GM19238 (cell line): ENCODE results near the gene GADD45A.

Source experiments
- DNase-seq: peaks from one replicate; pipeline ENCODE4 v3.0.0; 2011; ENCODE audit warnings: low spot score; ENCODE audit not compliant: insufficient read length

The GADD45A gene

DNA sequence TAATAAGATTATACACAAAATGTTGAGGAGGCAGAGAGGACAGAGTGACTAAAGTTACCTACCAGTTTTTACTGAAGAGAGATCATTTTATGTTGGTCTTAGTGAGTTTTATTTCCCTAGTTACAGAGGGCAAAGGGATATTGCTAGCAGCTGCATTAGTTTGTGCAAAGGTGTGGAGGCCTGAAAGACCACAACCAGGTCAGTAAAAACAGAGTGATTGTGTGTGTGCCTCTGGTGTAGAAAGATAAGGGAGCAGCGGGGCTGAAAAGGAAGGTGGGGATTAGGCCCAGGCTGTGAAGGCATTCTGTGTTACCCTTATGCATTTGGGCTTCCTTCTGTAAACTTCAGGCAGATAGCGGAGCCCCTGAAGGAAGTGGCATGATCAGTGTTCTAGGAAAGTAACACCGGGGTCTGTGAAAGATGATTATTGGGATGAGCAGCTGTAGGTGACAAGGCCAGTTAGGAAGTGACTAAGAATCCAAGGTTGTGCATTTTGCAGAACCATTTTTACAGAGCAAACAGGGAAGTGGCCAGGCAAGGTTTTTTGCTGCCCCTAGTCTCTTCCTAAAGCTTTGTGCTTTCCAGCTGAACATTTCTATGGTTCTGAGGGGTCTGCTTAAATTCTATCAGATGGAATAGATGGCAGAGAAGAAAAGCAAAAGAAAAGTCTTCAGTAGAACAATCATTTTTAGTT is 3.7 kb downstream of the GADD45A start:
- DNase-seq = no peak

DNA sequence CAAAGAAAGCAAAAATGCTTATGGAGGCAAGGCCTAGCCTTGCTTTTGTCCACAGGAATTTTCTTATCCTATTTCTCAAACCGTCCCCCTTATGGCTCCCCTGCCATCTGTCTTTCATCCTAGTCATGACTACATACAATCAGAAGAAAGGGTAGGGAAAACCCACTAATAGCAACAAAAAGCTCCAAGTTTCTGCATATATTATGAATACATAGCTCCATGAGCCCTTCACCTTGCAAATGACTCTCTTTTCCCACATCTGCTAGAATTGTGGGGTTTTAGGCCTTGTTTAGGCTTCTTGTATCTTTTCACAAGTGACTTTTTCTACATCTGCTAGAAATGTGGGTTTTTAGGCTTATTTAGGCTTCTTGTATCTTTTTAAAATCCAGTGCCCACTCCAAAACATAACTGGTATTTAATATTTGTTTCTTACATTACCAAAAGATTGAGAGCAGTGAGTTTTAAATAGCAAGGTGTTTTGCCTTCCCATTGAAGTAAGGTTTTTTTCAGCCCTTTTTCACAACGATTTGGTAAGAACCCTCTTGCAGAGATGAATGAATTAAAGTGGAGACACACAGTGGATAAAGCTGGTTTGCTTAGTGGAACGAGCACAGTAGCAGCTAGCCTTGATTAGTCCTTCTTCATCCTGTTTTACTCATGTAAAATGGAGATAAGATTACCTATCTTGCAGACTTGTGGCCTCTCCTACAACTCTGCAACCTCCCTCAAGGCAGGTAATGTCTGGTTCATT is 4.4 kb downstream of the GADD45A start:
- DNase-seq = no peak

DNA sequence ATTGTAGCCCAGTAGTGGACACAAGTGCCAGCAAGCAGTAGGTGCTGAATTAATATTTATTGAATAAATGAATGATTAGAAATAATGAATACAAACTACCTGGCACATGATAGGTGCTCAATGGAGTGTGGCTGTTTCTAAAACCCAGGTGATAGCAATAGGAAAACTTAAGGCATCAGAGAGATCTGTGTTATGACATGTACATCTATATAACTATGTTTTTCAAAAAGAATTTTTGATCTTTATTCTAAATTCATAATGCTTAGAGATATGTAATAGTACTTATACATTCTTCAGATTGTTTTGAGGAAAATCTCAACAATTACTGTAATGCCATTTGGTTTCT is 5.0 kb downstream of the GADD45A start:
- DNase-seq = no peak

DNA sequence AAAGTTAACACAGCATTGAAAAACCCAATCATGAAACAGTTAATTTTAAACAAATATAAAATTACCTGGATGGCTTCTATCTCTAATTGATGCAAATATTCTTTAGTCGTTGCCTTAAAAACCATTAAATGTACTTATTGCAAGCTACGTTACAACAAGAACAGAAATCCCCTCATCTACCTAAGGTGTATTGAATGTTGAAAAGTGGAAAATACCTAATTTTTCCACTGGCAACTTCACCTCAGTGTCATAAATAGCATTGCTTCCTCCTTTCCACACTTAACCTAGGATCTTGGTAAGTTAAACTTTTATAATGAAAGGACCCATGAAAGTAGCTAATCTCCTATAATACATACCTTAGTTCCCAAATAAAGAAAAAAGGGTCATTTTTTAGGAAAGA is 5.4 kb downstream of the GADD45A start:
- DNase-seq = no peak

DNA sequence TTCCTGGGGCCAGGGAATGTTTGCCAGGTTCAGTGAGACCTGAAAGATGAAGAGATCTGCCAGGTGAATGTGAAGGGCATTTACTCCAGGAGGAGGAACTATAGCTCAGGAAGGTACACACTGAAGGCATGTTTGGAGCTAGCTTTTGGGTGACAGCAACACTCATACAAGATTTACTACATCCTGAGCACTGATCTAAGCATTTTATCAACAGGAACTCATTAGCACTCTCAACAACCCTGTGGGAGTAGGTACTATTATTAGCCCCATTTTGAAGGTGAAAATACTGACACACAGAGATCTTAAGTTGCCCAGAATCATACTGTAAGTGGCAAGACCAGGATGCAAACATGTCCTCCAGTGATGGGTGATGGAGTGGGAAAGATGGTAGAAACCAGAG is 6.7 kb downstream of the GADD45A start:
- no peak for DNase-seq

DNA sequence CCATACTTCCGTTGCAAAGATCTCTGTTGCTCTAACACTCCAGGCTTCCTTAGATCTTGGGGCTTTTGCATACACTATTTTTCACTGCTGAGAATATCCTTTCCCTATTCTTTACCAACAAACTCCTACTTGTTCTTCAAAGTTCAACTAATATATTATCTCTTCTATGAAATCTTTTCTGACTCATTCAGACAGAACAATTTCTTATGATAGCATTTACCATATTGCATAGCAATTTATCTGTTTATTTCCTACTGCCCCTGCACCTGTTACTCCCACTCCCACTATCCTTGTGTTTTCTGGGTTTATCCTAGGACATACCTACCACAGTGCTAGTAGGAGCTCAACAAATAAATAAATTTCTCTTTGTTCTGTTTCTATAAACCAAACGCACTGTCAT is 11.0 kb downstream of the GADD45A start:
- no peak for DNase-seq

DNA sequence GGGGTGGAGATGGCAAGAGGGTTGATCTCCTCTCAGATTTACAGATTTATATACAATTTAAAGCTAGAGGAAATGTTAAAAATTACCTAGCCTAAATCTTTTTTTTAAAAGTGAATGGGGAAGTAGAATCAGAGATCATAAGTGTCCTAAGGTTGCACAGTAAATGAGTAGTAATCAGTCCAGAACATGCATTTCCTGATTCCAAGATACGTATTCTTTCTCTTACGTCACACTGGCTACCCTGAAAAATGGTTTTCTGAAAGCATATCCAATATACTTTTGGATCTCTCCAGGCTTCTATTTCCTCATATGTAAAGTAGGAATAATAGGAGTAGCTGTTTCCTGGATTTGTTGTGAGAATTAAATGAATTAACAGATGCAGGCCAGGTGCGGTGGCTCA is 11.7 kb downstream of the GADD45A start:
- DNase-seq = no peak

DNA sequence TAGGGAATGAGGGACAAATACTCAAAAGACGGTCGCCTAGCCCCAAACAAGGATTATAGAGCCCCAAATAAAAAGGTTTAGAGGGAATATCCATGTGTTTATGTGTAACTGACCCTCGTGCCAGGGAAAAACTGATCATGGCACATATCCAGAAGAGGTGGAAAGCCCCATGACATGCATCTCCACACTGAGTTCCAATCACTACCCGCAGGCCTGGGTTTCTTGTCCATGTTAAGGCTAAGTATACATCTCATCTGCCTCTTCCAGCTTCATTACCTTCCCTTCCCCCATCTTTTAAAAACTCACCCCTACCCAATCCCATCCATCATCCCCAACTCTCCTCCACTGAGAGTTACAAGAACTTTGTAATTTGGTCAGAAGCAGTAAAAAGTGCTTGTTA is 15.2 kb downstream of the GADD45A start:
- no peak for DNase-seq

DNA sequence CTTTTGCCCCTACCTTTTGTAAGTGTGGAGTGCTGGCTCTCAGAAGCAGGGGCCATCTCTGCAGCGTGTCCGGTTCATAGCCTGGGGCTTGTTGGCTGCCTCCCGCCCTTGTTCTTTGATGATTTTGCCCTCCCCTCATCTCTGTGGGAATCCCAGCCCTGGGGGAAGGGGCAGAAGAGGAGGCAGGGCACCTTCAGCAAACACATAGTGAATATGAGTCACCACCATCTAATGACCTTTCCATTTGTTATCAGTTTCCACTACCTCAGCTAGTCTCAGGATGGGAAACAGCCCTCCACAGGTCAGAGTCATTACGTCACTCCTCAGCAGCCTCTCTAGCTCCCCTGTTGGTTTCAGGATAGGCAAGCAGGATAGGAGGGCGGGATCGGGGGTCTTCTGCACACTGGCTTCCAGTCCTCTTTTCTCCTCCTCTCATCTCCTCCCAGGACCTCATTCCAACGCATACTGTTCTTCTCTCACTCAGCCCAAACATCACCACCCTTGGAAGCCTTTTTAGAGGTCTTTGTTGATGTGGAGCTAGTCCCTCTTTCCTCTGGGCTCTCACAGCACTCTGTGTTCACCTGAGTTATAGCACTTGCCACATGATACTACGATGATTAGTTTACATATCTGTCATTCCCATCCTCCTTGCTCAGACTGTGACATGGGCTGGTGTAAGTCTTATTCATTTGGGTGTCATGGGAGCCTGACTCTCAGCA is 15.8 kb downstream of the GADD45A start:
- DNase-seq = no peak

DNA sequence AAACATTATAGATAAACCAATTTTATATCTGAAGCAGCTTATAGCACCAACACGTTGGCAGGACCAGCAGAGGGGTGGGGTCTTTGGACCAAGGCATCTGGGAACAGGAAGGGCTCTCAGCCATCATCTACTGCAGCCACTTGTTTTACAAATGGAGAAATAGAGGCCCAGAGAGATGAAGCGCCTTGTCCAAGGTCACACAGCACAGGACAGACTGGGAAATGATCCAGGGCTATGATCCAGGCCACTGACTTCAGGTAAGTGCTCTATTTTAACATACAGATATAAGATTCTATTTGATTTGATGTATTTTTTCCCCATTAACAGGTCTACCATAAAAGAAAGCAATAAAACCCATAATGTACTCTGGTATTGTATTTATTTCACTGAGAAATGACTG is 16.9 kb downstream of the GADD45A start:
- DNase-seq = no peak

DNA sequence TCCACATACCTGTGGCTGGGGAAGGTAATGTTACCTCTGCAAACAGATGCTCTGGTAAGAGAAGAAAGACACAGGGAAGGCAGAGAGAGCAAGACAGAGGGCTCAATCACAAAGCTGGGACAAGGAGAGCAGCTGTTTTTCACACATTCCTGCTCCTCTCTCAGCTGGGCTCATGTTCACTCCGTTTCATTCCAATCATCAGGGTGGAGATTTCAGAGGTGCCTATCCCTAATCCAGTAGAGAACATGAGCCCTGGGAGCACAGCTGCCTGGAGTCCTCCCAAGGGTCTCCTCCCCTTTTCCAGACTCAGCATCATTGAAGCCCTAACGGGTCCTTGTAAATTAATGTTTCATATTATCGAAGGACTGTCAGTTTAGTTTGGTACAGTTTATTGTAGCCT is 19.4 kb downstream of the GADD45A start:
- DNase-seq = no peak

DNA sequence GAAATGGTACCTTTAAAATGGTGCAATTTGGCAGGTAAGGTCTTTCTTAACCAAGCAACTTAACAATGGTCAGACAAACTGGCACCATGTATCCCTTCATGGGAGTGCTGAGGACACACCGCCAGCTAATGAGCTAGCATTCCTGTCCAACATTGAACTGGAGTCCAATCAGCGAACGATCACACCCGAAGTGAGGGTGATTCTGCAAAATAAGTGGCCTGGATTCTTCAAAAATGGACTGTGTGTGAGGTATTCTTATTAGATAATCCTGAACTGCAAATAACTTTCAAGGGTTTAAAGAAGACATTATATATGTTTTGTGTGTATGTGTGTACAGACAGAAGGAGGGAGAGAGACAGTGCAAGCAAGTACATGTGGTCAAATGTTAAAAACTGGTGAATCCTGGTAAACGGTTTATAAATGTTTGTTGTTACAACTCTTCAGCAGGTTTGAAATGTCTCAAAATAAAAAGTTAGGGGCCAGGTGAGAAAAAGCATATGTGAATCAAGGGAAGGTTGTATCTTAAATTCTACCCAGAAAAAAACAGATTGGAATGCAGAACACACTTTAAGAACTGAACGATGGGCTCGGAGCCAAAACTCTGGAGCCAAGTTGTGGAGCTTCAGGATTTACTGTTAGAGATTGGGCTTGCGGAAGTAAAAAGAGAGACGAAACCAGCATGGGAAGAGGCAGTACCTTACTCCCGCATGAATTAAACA is 20.9 kb downstream of the GADD45A start:
- DNase-seq = no peak

DNA sequence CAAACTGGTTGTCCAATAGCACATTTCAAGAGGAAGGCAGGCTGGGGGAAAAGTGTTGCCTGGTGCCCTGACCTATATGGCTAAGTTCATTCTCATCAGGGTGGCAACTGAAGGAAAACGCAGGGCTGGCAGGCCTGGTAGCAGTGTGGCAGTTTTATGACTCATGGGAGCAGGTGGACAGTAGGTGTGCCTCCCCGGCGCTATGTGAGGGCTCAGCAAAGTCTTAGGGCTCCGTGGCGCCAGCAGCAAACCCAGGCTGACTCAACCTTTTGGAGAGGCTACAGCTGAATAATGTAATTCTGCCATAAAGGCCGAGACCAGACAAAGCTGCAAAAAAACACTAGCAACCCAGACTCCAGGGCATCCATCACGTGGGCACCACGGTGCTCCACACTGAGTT is 23.6 kb downstream of the GADD45A start:
- no peak for DNase-seq

DNA sequence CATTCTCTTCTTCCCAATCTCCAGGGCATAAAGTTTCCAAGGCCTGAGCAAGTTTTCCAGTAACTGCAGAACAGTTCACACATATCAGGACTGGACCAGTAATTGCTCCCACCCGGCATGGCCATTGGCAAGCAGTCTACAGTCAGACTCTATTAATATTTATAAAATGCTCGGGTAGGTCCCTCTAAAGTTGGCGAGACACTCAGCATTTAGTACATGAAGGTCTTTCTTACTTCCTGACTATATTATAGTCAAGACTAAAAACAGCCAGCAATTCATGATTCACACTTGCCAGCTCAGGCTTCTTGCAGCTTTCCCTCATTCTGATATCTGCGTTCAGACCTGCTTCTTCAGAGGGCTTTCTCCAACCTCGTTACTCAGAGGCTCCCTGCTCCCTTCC is 25.4 kb downstream of the GADD45A start:
- no peak for DNase-seq

DNA sequence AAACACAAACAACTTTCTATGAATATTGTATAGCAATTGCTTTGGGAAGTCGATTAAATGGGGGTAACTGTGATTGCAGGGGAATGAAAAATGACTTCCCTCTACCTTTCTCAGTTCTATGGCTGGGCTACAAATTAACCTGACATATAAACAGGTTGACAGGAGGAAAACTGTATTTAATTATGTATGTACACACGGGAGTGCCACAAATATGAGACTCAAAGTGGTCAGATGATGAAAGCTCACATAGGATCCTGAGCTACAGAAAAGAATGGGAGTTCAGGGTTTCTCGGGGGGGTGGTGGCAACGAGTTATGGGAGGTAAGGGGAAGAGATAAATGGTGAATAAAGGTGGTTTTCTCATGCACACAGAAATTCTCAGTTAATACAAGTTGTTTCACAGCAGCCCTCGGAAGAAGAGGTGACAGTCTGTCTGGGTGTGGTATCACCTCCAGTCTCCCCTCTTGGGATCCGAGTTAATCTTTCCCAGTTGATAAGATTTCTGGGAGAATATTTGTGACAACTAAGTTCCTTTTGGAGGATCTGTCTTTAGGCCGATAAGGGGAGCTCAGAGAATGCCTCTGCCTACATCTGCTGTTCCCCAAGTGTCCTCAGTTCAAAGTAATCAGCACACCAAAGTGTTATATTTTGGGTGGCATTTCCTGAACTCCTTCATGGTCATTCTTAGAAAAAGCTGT is 26.3 kb downstream of the GADD45A start:
- no peak for DNase-seq

DNA sequence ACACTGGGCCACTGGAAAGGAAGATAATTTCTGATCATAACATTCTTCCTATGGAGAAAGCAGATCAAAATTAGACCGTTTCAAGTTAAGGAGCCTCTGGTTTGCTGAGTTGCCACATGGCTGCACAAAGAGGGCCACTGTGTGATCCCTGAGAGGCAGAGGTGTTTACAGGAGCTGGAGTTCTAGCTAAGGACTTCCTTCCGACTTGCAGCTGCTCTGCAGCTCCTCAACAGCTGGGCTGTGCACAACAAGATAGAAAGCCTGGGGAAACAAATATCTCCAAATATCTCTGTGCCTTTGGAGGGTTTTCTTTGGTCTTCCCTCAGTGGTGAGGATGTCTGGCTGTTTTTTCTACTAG is 26.8 kb downstream of the GADD45A start:
- no peak for DNase-seq

DNA sequence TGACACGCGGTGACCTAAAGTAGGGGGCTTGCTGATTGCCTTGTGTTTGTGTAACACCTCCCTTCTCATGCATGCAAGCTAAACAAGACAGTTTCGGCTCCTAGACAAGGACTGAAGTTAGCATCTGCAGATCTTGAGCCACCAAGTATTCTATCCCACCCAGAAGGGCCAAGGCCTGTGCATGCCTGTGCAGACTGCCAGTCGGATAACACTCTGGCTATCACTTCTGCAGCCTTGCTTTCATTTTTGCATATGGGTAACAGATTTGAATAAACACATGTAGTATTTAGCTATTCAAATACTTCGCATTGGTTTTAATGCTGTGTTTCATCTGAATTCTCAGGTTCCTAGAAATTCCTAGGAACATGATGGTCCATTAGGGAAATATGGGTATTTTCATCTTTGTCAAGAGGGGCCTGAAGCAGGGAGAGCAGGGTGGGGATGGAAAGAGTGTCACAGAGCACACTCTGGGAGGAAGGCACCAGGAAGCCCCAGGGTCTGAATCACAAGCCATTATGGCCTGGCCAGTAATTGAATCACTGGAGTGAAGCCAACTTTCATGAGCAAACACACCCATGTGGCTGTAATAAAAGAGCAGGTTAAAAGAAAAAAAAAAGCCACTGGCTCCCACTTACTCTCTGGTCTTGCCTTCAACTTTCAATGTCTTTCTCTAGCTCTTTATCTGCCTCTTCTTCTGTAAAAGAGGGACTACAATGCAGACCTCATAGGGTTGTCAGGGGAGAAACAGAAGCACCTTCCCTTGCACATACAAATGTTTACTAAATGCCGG is 28.3 kb downstream of the GADD45A start:
- no peak for DNase-seq

DNA sequence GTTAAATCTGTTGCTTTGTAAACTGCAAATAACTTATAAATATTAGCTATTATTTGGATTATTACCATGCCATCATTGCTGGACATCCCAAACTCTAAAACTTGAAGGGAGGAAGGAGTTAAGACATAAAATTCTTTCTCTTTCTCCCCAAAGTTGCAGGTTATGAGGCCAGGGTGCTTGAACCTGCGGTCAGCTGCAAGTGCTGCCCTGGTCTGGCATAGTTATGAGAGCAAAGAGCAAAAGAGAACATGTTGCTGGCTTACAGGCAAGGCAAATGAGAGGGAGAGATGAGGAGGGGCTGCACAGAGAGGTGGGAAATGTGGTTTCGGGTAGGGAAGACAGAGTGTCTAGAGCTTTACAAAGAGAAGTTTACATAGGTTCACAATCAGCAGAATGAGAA is 30.8 kb downstream of the GADD45A start:
- no peak for DNase-seq

DNA sequence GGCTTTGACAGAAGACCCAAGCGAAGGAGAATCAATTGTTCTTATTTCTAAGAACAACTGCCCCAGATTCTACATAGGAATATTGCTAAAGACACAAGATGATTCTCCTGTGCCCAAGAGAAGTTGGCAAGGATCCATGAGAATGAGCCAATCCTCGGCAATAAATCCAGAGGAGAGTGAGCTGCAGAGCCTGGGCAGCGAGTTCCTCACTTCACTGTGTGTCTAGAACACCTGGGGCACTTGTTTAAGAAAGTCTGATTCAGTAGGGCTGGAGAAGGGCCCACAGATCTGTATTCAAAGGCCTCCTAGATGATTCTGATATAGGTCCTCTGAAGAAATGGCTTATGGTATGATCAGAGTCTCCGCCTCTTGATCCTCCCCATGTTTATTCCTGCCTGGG is 31.8 kb downstream of the GADD45A start:
- DNase-seq = no peak

DNA sequence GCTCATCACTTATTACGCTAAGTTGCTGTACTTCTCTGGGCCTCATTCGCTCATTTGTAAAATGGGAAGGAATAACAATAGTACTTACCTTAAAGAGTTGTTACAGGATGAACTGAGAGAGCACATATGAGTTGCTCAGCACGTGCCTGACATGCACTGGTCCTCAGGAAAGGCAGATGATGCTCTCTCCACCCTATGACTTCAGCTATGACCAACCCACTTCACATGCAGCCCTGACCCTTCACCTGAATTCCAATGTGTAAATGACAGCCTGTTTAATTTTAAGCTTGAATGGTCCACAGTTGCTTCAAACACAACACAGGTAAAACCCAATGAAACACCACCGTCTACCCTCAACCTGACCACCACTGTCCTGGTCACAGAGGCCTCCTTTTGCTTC is 32.9 kb downstream of the GADD45A start:
- no peak for DNase-seq
